SU-DHL-6 (cell line): ENCODE data around the gene NHSL2.

ENCODE experiments used
- H2AFZ ChIP-seq: fragments of 200-600 bp; sonication (generic); 2 replicates; pipeline ENCODE4 v1.6.1; 2014; ENCODE audit warnings: low read depth, mild to moderate bottlenecking, moderate library complexity, mixed read lengths, antibody characterized with exemption, low read length; ENCODE audit not compliant: severe bottlenecking
- H3F3A ChIP-seq: fragments of 200-600 bp; shearing (Covaris generic); 2 replicates; pipeline ENCODE4 v1.6.0; 2016; ENCODE audit warnings: antibody characterized with exemption, mild to moderate bottlenecking; ENCODE audit not compliant: insufficient read depth
- H3K27ac ChIP-seq: fragments of 200-600 bp; sonication (generic); 2 replicates; pipeline ENCODE4 v1.5.1; 2016; ENCODE audit warnings: low read depth, mild to moderate bottlenecking, low read length, moderate library complexity, mixed read lengths
- H3K27me3 ChIP-seq: fragments of 200-600 bp; sonication (generic), shearing (Covaris generic); 2 replicates; pipeline ENCODE4 v1.6.0; 2014; ENCODE audit warnings: mild to moderate bottlenecking, low read length
- H3K36me3 ChIP-seq: fragments of 200-600 bp; sonication (generic); 2 replicates; pipeline ENCODE4 v1.6.1; 2014; ENCODE audit warnings: mild to moderate bottlenecking, low read length, mixed read lengths
- H3K4me2 ChIP-seq: fragments of 300-600, 200-600 bp; shearing (Covaris generic), sonication (generic); 2 replicates; pipeline ENCODE4 v1.6.0; 2014; ENCODE audit warnings: low read length, low read depth, mild to moderate bottlenecking; ENCODE audit not compliant: poor library complexity, severe bottlenecking
- H3K4me3 ChIP-seq: fragments of 200-600 bp; sonication (generic); 2 replicates; pipeline ENCODE4 v1.5.1; 2014; ENCODE audit warnings: antibody characterized with exemption, low read length, mild to moderate bottlenecking, mixed read lengths; ENCODE audit not compliant: insufficient read depth, poor library complexity, severe bottlenecking
- H3K79me2 ChIP-seq: fragments of 200-600 bp; sonication (generic); 2 replicates; pipeline ENCODE4 v1.6.1; 2014; ENCODE audit warnings: mild to moderate bottlenecking, low read length, moderate library complexity; ENCODE audit not compliant: insufficient read depth
- H3K9ac ChIP-seq: fragments of 200-600 bp; sonication (generic); 2 replicates; pipeline ENCODE4 v1.7.0; 2014; ENCODE audit warnings: mild to moderate bottlenecking, low read length
- H3K9me2 ChIP-seq: fragments of 200-600 bp; sonication (generic); replicated peaks from 2 replicates; pipeline ENCODE4 v1.6.1; 2014; ENCODE audit warnings: low read length; ENCODE audit not compliant: insufficient read depth
- H3K9me3 ChIP-seq: fragments of 200-600 bp; sonication (generic); 2 replicates; pipeline ENCODE4 v1.6.1; 2014; ENCODE audit warnings: low read length, mixed read lengths; ENCODE audit not compliant: insufficient read depth
- H4K20me1 ChIP-seq: fragments of 200-600 bp; sonication (generic); 2 replicates; pipeline ENCODE4 v1.6.1; 2014; ENCODE audit warnings: low read depth, mild to moderate bottlenecking, antibody characterized with exemption, low read length, moderate library complexity, mixed read lengths
- CTCF ChIP-seq: fragments of 200-600 bp; sonication (generic); IDR thresholded peaks from one replicate; pipeline ENCODE4 v1.5.1; 2017; ENCODE audit warnings: antibody characterized with exemption, mild to moderate bottlenecking, low read length, moderate library complexity; ENCODE audit not compliant: insufficient read depth, poor library complexity, severe bottlenecking
- EZH2phosphoT487 ChIP-seq: fragments of 200-600 bp; sonication (generic), shearing (Covaris generic); conservative IDR thresholded peaks from 2 replicates; pipeline ENCODE4 v1.6.1; 2018; ENCODE audit warnings: mild to moderate bottlenecking, antibody characterized with exemption, low read length, moderate library complexity, mixed read lengths

Gene NHSL2

GRCh38 chrX:72114306-72114705 is 203.7 kb downstream of the NHSL2 start:
- no peaks in the 10 kb centered on the region for H3F3A ChIP-seq
- no peak overlapping the region for H3K4me3 ChIP-seq
- H2AFZ ChIP-seq = no peak overlapping the region
- H4K20me1 ChIP-seq = no peaks in the 10 kb centered on the region
- no peaks in the 10 kb centered on the region for H3K36me3 ChIP-seq
- no peaks in the 10 kb centered on the region for H3K27me3 ChIP-seq
- H3K4me2 ChIP-seq = no peak overlapping the region
- H3K79me2 ChIP-seq = no peaks in the 10 kb centered on the region
- TF ChIP-seq EZH2phosphoT487 = no peak
- no peak for TF ChIP-seq CTCF
- H3K9me2 ChIP-seq = no peaks in the 10 kb centered on the region
- H3K9ac ChIP-seq = no peak overlapping the region
- no peak overlapping the region for H3K27ac ChIP-seq
- H3K9me3 ChIP-seq = no peaks in the 10 kb centered on the region

- no peaks in the 10 kb centered on the region for H3K79me2 ChIP-seq
- no peak overlapping the region for H3K4me2 ChIP-seq
- no peaks in the 10 kb centered on the region for H3K9me3 ChIP-seq
- H3K9me2 ChIP-seq = no peaks in the 10 kb centered on the region
- no peaks in the 10 kb centered on the region for H3F3A ChIP-seq
- TF ChIP-seq EZH2phosphoT487 = no peak
- no peak for TF ChIP-seq CTCF
- H2AFZ ChIP-seq = no peak overlapping the region
- no peaks in the 10 kb centered on the region for H3K27me3 ChIP-seq
- no peaks in the 10 kb centered on the region for H4K20me1 ChIP-seq
- H3K9ac ChIP-seq = no peak overlapping the region
- H3K4me3 ChIP-seq = no peak overlapping the region
- H3K36me3 ChIP-seq = no peaks in the 10 kb centered on the region
- no peak overlapping the region for H3K27ac ChIP-seq
Observed at GRCh38 chrX:72114807-72115206, 204.2 kb downstream of the NHSL2 start.

GRCh38 chrX:72115380-72115779 is 204.7 kb downstream of the NHSL2 start:
- H3K9ac ChIP-seq = no peak overlapping the region
- H3K4me2 ChIP-seq = no peak overlapping the region
- TF ChIP-seq CTCF (no peak), EZH2phosphoT487 (no peak)
- H3K27me3 ChIP-seq = no peaks in the 10 kb centered on the region
- H3K4me3 ChIP-seq = no peak overlapping the region
- no peaks in the 10 kb centered on the region for H3K9me3 ChIP-seq
- H4K20me1 ChIP-seq = no peaks in the 10 kb centered on the region
- H3K79me2 ChIP-seq = no peaks in the 10 kb centered on the region
- H3K9me2 ChIP-seq = no peaks in the 10 kb centered on the region
- no peak overlapping the region for H2AFZ ChIP-seq
- H3K36me3 ChIP-seq = no peaks in the 10 kb centered on the region
- no peaks in the 10 kb centered on the region for H3F3A ChIP-seq
- H3K27ac ChIP-seq = no peak overlapping the region
